Measurements from ENCODE around the gene TMTC1. TPM values are rescaled to one million over a fixed set of nuclear protein-coding genes. Genes with fewer than 3 reads are reported as not detected.

The TMTC1 gene
- total and polyA plus RNA-seq, 2 of the 8 experiments (the other 6 are each of a cell fraction or from before 2014, with no cell fraction given): 15.4 to 20.8 TPM

DNA sequence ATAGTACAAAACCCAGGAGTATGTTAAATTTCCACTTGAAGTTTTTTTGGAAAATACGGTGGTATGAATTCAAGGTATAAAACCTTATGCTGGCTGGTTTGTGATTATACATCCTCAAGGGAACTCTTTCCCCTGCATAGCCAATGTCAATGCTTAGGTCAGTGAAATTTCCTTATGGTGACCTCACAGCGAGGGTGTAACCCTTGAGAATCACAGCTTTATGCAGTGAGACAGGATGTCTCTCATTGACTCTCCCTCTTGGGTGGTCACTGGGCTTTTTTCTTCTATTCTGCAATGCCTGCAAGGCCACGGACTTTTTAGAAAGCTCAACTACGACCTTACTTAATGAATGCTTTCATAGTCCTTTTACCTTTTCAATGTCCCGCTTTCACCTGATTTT is 64.4 kb downstream of the TMTC1 start:
- Histone ChIP-seq H4K91ac (replicated peaks; ENCODE audit: insufficient read length, low read length) (no peak overlapping the region), H3K4ac (replicated peaks; ENCODE audit: insufficient read length, low read depth, low read length) (no peak overlapping the region), H2BK12ac (ENCODE audit: low read depth, low read length) (no peak overlapping the region), H2BK20ac (ENCODE audit: low read length) (no peak overlapping the region), H2BK5ac (ENCODE audit: low read depth, low read length) (no peak overlapping the region), H3K14ac (ENCODE audit: insufficient read length) (no peak overlapping the region), H4K5ac (ENCODE audit: insufficient read length, low read depth, low read length) (no peak overlapping the region), H3K23ac (ENCODE audit: insufficient read length) (no peak overlapping the region), H4K8ac (ENCODE audit: extremely low read depth, insufficient read depth, low read length) (no peak overlapping the region), H3K4me1 (replicated peaks in 1 of 4; ENCODE audit: control insufficient read depth in 3 of 4, insufficient read depth in 4 of 4, low read length in 3 of 4) (no peaks in the 10 kb centered on the region), H3K27ac (ENCODE audit: low read depth, low read length) (no peak overlapping the region), H3K56ac (replicated peaks; ENCODE audit: insufficient read length, low read depth, low read length) (no peak overlapping the region), H3K79me2 (ENCODE audit: control insufficient read depth in 1 of 2, insufficient read depth in 2 of 2, low read length in 2 of 2) (no peaks in the 10 kb centered on the region), H3K79me1 (ENCODE audit: low read depth, low read length) (no peaks in the 10 kb centered on the region), H3K4me2 (ENCODE audit: insufficient read depth in 1 of 2, low read depth in 2 of 2, low read length in 2 of 2) (no peak overlapping the region), H2BK15ac (ENCODE audit: low read length) (no peak overlapping the region), H3K9ac (replicated peaks in 1 of 4; ENCODE audit: extremely low read depth in 1 of 4, low read depth in 3 of 4, low read length in 3 of 4) (no peak overlapping the region), H4K20me1 (replicated peaks in 1 of 2; ENCODE audit: control insufficient read depth in 1 of 2, insufficient read depth in 2 of 2, low read length in 2 of 2) (no peaks in the 10 kb centered on the region), H3K27me3 (replicated peaks in 1 of 4; ENCODE audit: control insufficient read depth in 3 of 4, extremely low read depth in 1 of 4, insufficient read depth in 3 of 4, low read length in 3 of 4) (no peaks in the 10 kb centered on the region), H3K4me3 (ENCODE audit: extremely low read depth in 1 of 4, insufficient read depth in 2 of 4, low read depth in 3 of 4, low read length in 4 of 4) (no peak overlapping the region), H2AK5ac (ENCODE audit: low read depth, low read length) (no peak overlapping the region), H2BK120ac (replicated peaks; ENCODE audit: low read depth, low read length) (no peak overlapping the region), H3K9me3 (ENCODE audit: insufficient read depth in 2 of 2, low read depth in 1 of 2, low read length in 1 of 2) (no peaks in the 10 kb centered on the region; a peak in 1 of 4 replicates), H3K23me2 (ENCODE audit: low read depth, low read length) (no peaks in the 10 kb centered on the region), H2AFZ (ENCODE audit: low read length) (no peak overlapping the region), H3K18ac (ENCODE audit: extremely low read depth, low read length) (no peak overlapping the region), H3K36me3 (ENCODE audit: control insufficient read depth in 2 of 4, insufficient read depth in 4 of 4, low read length in 3 of 4) (no peaks in the 10 kb centered on the region)
- FAIRE-seq (no peak), DNase-seq (ENCODE audit: low read depth in 1 of 2, low spot score in 2 of 2) (no peak)
- TF ChIP-seq JUND (IDR thresholded peaks at IDR 0.05; ENCODE audit: low read length) (no peak), TCF12 (IDR thresholded peaks at IDR 0.05; ENCODE audit: low read depth, low read length) (no peak), RFX5 (IDR thresholded peaks at IDR 0.05; ENCODE audit: borderline replicate concordance, low read depth, low read length) (no peak), E2F6 (IDR thresholded peaks at IDR 0.05) (no peak), GTF2F1 (IDR thresholded peaks at IDR 0.05; ENCODE audit: borderline replicate concordance, low read depth, low read length) (no peak), TBP (IDR thresholded peaks at IDR 0.05; ENCODE audit: low read depth, low read length) (no peak), BCL11A (IDR thresholded peaks at IDR 0.05; ENCODE audit: low read depth in 2 of 2, low read length in 2 of 2) (no peak), SAP30 (IDR thresholded peaks at IDR 0.05; ENCODE audit: insufficient read depth, insufficient replicate concordance, low read length) (no peak), NRF1 (IDR thresholded peaks at IDR 0.05; ENCODE audit: low read depth, low read length) (no peak), POLR2AphosphoS5 (IDR thresholded peaks at IDR 0.05; ENCODE audit: low read depth, low read length) (no peak), TAF7 (optimal IDR thresholded peaks at IDR 0.05; ENCODE audit: borderline replicate concordance, low read depth, low read length) (no peak)
- ChIA-PET POLR2A (ENCODE audit: partially characterized antibody) (interaction anchor here (0.6 kb wide), 1 partner anchor 1074 kb away, joined by 4 read pairs; no protein-coding TSS in a partner anchor), CTCF (ENCODE audit: partially characterized antibody) (interaction anchor here (0.8 to 1.6 kb wide), 3 partner anchors 18 to 200 kb away, joined by 3 to 4 read pairs (median 3); no protein-coding TSS in a partner anchor)
- WGBS, 2 experiments (ENCODE audit: extremely low coverage in 1 of 2, insufficient coverage in 1 of 2, insufficient read length in 1 of 2, insufficient replicate concordance in 2 of 2, low coverage in 1 of 2, low lambda C conversion rate in 2 of 2, missing lambda C conversion rate in 1 of 2): 76% methylated on average over 5 of the region's 5 CpGs; no CpG with 5 or more reads in 1 of the 2 experiments
